SK-N-SH (cell line): Measurements from ENCODE around the gene GSTM2. TPM values are rescaled to one million over a fixed set of nuclear protein-coding genes. Genes with fewer than 3 reads are reported as not detected.
A peak's percentile ranks its signal among the peaks of the same experiment; 100 is the strongest.

Source experiments
- CTCF ChIA-PET: fragments of 300-600, 350-600 bp; formaldehyde crosslinking; extraction: SDS; loops from one replicate; lab custom pipeline; 2021; lab: Yijun Ruan, JAX
- POLR2A ChIA-PET: fragments of 350-600 bp; sonication (Branson Sonifier 250); formaldehyde crosslinking; extraction: SDS; loops from one replicate; lab custom pipeline; 2020; ENCODE audit warnings: antibody characterized with exemption, inconsistent platforms; lab: Yijun Ruan, JAX
- DNase-seq: peaks from one replicate; pipeline ENCODE4 v3.0.0; 2012
- H2AFZ ChIP-seq: fragments of 200-600 bp; sonication (generic); 2 replicates; pipeline ENCODE4 v1.8.1; 2016; ENCODE audit warnings: antibody characterized with exemption, mild to moderate bottlenecking, low read depth
- H3F3A ChIP-seq: fragments of 200-600 bp; sonication (generic); replicated peaks from 2 replicates; pipeline ENCODE3; 2016; ENCODE audit warnings: antibody characterized with exemption, mild to moderate bottlenecking; ENCODE audit not compliant: insufficient read depth
- H3K27ac ChIP-seq, 2 experiments: fragments of 200-500 bp in 1 of 2; fragments of 200-600 bp in 1 of 2; sonication (Bioruptor generic) in 1 of 2; sonication (generic), shearing (Covaris generic) in 1 of 2; 2 replicates each; pipeline versions ENCODE4 v1.5.1 to v1.6.1; 2014 to 2016; ENCODE audit warnings: low read depth in 2 of 2, inconsistent platforms in 1 of 2, low read length in 1 of 2, mild to moderate bottlenecking in 1 of 2, mixed read lengths in 1 of 2
- H3K27me3 ChIP-seq: fragments of 200-600 bp; sonication (generic), shearing (Covaris generic); 2 replicates; pipeline ENCODE4 v1.6.1; 2016; ENCODE audit warnings: mixed run types; ENCODE audit not compliant: insufficient read depth
- H3K36me3 ChIP-seq, 2 experiments: fragments of 200-500 bp in 1 of 2; fragments of 200-600 bp in 1 of 2; sonication (Bioruptor generic) in 1 of 2; sonication (generic) in 1 of 2; replicated peaks in 1 of 2; 2 replicates each; pipeline versions ENCODE3 to v1.5.1; 2014 to 2016; ENCODE audit warnings: low read length in 1 of 2, mild to moderate bottlenecking in 1 of 2; ENCODE audit not compliant: insufficient read depth in 2 of 2, control insufficient read depth in 1 of 2
- H3K4me1 ChIP-seq, 2 experiments: fragments of 200-500 bp in 1 of 2; fragments of 200-600 bp in 1 of 2; sonication (Bioruptor generic) in 1 of 2; sonication (generic), shearing (Covaris generic) in 1 of 2; 2 replicates each; pipeline versions ENCODE4 v1.5.1 to v1.6.1; 2014 to 2016; ENCODE audit warnings: low read depth in 1 of 2, low read length in 1 of 2, mixed run types in 1 of 2; ENCODE audit not compliant: insufficient read depth in 2 of 2, control insufficient read depth in 1 of 2
- H3K4me2 ChIP-seq: fragments of 200-600 bp; sonication (generic), shearing (Covaris generic); 2 replicates; pipeline ENCODE4 v1.6.1; 2017; ENCODE audit warnings: mixed run types
- H3K4me3 ChIP-seq, 2 experiments: fragments of 200-500 bp in 1 of 2; fragments of 200-600 bp in 1 of 2; sonication (Bioruptor generic) in 1 of 2; sonication (generic), shearing (Covaris generic) in 1 of 2; 2 replicates each; pipeline versions ENCODE4 v1.5.1 to v1.8.1; 2014 to 2016; ENCODE audit warnings: low read depth in 2 of 2, inconsistent platforms in 1 of 2, low read length in 1 of 2, mild to moderate bottlenecking in 1 of 2, mixed read lengths in 1 of 2, moderate library complexity in 1 of 2
- H3K79me2 ChIP-seq: fragments of 200-600 bp; sonication (generic); 2 replicates; pipeline ENCODE4 v1.8.1; 2017; ENCODE audit warnings: mild to moderate bottlenecking; ENCODE audit not compliant: insufficient read depth
- H3K9ac ChIP-seq: fragments of 200-600 bp; sonication (generic); 2 replicates; pipeline ENCODE4 v1.6.1; 2017; ENCODE audit warnings: mixed run types
- H3K9me2 ChIP-seq: fragments of 200-600 bp; sonication (generic); 2 replicates; pipeline ENCODE4 v1.6.1; 2017; ENCODE audit warnings: mixed run types
- H3K9me3 ChIP-seq: fragments of 200-600 bp; sonication (generic); 2 replicates; pipeline ENCODE4 v1.6.1; 2017; ENCODE audit warnings: mixed run types, mild to moderate bottlenecking, moderate library complexity
- H4K20me1 ChIP-seq: fragments of 200-600 bp; sonication (generic); 2 replicates; pipeline ENCODE4 v1.6.1; 2017; ENCODE audit warnings: mild to moderate bottlenecking, mixed run types; ENCODE audit not compliant: insufficient read depth
- CHD2 ChIP-seq: fragments of 150-350 bp; IDR thresholded peaks from 2 replicates; pipeline ENCODE4 v1.6.1; 2018; ENCODE audit warnings: low read length; ENCODE audit not compliant: partially characterized antibody
- ELF1 ChIP-seq: IDR thresholded peaks from 2 replicates; pipeline ENCODE4 v1.4.0; 2012
- EP300 ChIP-seq, 2 experiments: IDR thresholded peaks; 2 replicates each; pipeline versions ENCODE4 v1.4.0 to v1.6.1; 2012; ENCODE audit warnings: borderline replicate concordance in 1 of 2, low read depth in 1 of 2, low read length in 1 of 2
- FOSL2 ChIP-seq: IDR thresholded peaks from 2 replicates; pipeline ENCODE4 v1.4.0; 2012; ENCODE audit warnings: low read depth, mild to moderate bottlenecking, moderate library complexity, borderline replicate concordance
- FOXM1 ChIP-seq: IDR thresholded peaks from 2 replicates; pipeline ENCODE4 v1.4.0; 2012; ENCODE audit warnings: low read depth, mild to moderate bottlenecking
- GABPA ChIP-seq: IDR thresholded peaks from 2 replicates; pipeline ENCODE4 v1.4.0; 2012; ENCODE audit warnings: low read depth, mild to moderate bottlenecking
- GATA2 ChIP-seq: sonication (generic); formaldehyde crosslinking; IDR thresholded peaks from 2 replicates; pipeline ENCODE4 v1.5.0; 2020; ENCODE audit warnings: mild to moderate bottlenecking, missing genetic modification reagents
- JUND ChIP-seq: IDR thresholded peaks from 2 replicates; pipeline ENCODE4 v1.4.0; 2012
- NFIC ChIP-seq: IDR thresholded peaks from 2 replicates; pipeline ENCODE4 v1.4.0; 2012; ENCODE audit warnings: borderline replicate concordance
- NRF1 ChIP-seq: IDR thresholded peaks from 2 replicates; pipeline ENCODE4 v1.6.1; 2012; ENCODE audit warnings: low read depth, mild to moderate bottlenecking, low read length
- POLR2AphosphoS5 ChIP-seq: IDR thresholded peaks from 2 replicates; pipeline ENCODE4 v1.6.1; 2012; ENCODE audit warnings: low read depth, low read length
- RAD21 ChIP-seq: IDR thresholded peaks from 2 replicates; pipeline ENCODE4 v1.6.1; 2012; ENCODE audit warnings: mild to moderate bottlenecking, low read length
- RCOR1 ChIP-seq: fragments of 150-350 bp; IDR thresholded peaks from 2 replicates; pipeline ENCODE4 v1.6.1; 2017; ENCODE audit warnings: antibody characterized with exemption, low read length
- RXRA ChIP-seq: IDR thresholded peaks from 2 replicates; pipeline ENCODE4 v1.4.0; 2012; ENCODE audit warnings: low read depth, mild to moderate bottlenecking, borderline replicate concordance
- SMC3 ChIP-seq: IDR thresholded peaks from 2 replicates; pipeline ENCODE4 v1.6.1; 2012; ENCODE audit warnings: low read depth, low read length, improper control_type of control experiment
- TAF1 ChIP-seq: IDR thresholded peaks from 2 replicates; pipeline ENCODE4 v1.6.1; 2012; ENCODE audit warnings: low read depth, mild to moderate bottlenecking, low read length, moderate library complexity, borderline replicate concordance
- TCF12 ChIP-seq: IDR thresholded peaks from 2 replicates; pipeline ENCODE4 v1.4.0; 2012
- YY1 ChIP-seq: IDR thresholded peaks from 2 replicates; pipeline ENCODE4 v1.4.0; 2012; ENCODE audit warnings: low read depth, mild to moderate bottlenecking
- WGBS: methylation state at CpG from one replicate; pipeline ENCODE4 v1.1.6; 2017; ENCODE audit warnings: low lambda C conversion rate; 5-methylcytosine and 5-hydroxymethylcytosine counted together
- polyA plus RNA-seq, 3 experiments: library from polyadenylated mRNA; depleted of rRNA; stranded (reverse); fragments of >200 nt; gene quantifications; 2 replicates each; pipeline ENCODE4 v1.2.3, GENCODE V29; 2012
- TF ChIP-seq, protein P1 (sequence below): IDR thresholded peaks from 2 replicates; pipeline ENCODE4 v1.6.1; 2012; ENCODE audit warnings: mild to moderate bottlenecking, low read depth, low read length, moderate library complexity
- TF ChIP-seq, protein P2 (sequence below): fragments of 150-350 bp; IDR thresholded peaks from 2 replicates; pipeline ENCODE4 v1.6.1; 2017; ENCODE audit warnings: antibody characterized with exemption, low read length, low read depth, borderline replicate concordance
- TF ChIP-seq, protein P3 (sequence below): fragments of 200-600 bp; sonication (generic); IDR thresholded peaks from 2 replicates; pipeline ENCODE4 v1.6.1; 2017; ENCODE audit warnings: antibody characterized with exemption, mild to moderate bottlenecking, moderate library complexity

The GSTM2 gene
- polyA plus RNA-seq, 1 of the 3 experiments (the other 2 are of a cell fraction) = 70.2 TPM

DNA sequence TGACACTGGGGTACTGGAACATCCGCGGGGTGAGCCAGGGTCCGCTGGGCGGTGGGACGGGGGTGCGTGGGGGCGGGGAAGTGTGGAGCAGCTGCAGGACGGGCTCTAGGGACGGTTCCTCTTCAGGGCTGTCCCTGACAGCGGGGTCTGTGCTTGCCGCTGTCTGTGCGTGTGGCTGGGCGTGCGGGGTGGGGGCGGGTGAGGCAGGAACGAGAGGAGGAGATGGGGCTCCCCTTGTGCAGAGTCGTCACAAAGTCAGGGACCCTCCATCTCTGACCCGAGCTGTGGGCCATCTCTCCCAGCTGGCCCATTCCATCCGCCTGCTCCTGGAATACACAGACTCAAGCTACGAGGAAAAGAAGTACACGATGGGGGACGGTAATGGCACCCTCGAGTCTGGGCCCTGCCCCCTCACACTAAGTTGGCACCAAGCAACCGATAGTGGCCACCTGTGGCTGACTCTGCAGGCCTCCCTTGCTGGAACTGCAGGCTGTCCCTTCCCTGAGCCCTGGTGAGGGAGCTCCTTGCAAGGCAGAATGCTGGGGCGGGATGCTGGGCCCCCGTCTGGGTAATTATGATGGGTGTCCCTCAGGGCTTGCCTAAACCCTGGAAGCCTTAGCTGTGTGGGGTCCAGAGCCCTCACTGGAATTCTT lies 392 bp downstream of the GSTM2 start:
- Histone ChIP-seq H3K36me3 (no peaks in the 10 kb centered on the region), H3K4me1 (peaks cover 7% of the 10 kb centered on the region in 2 experiments; a peak in 2 of 4 replicates), H3K9me2 (no peaks in the 10 kb centered on the region), H3K27me3 (no peaks in the 10 kb centered on the region), H3K4me3 (peak overlapping the region; percentile 36 to 61), H2AFZ (peak overlapping the region; percentile 82; the same call in 1 of the 2 replicates), H3F3A (no peaks in the 10 kb centered on the region), H3K4me2 (peak overlapping the region; percentile 92), H3K79me2 (no peaks in the 10 kb centered on the region), H3K27ac (no peak overlapping the region), H4K20me1 (no peaks in the 10 kb centered on the region), H3K9ac (peak overlapping the region; percentile 49), H3K9me3 (no peaks in the 10 kb centered on the region)
- TF ChIP-seq POLR2AphosphoS5 (no peak), TAF1 (0 out of 2 replicates have a peak, but pooled peaks have one; percentile 1)
- ChIA-PET CTCF (interaction anchor here (0.6 to 5.2 kb wide), 6 partner anchors 10 to 1572 kb away, joined by 3 to 27 read pairs (median 6); no protein-coding TSS in a partner anchor), POLR2A (no interaction called here)
- DNase-seq = no peak
- 36% methylated on average over 15 of the region's 26 CpGs for WGBS

DNA sequence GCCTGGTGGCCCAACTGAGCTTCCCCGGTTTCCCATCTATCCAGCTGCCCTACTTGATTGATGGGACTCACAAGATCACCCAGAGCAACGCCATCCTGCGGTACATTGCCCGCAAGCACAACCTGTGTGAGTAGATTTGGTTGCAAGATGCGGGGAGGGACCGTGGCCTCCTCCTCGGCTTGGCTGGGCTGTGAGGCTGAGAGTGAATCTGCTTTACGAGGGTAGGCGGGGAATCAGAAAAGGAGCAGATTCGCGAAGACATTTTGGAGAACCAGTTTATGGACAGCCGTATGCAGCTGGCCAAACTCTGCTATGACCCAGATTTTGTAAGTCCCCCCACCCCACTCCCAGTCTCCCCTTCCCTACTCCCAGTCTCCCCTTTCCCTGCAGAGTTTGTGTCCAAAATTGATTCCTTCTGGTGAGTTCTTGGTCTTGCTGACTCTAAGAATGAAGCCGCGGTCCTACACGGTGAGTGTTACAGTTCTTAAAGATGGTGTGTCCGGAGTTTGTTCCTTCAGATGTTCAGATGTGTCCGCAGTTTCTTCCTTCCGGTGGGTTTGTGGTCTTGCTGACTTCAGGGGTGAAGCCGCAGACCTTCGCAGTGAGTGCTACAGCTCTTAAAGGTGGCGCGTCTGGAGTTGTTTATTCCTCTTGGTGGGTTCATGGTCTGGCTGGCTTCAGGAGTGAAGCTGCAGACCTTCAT lies 1.5 kb downstream of the GSTM2 start:
- H3K9me3 ChIP-seq = no peaks in the 10 kb centered on the region
- no peak overlapping the region for H3K4me2 ChIP-seq
- H3F3A ChIP-seq = no peaks in the 10 kb centered on the region
- WGBS = 96% methylated on average over 21 of the region's 22 CpGs
- H3K4me1 ChIP-seq = peaks cover 0 to 7% of the 10 kb centered on the region in 2 experiments; a peak in 1 of 4 replicates
- no peaks in the 10 kb centered on the region for H3K9me2 ChIP-seq
- no peak overlapping the region for H2AFZ ChIP-seq
- no peak overlapping the region for H3K9ac ChIP-seq
- TF ChIP-seq, protein P1, sequence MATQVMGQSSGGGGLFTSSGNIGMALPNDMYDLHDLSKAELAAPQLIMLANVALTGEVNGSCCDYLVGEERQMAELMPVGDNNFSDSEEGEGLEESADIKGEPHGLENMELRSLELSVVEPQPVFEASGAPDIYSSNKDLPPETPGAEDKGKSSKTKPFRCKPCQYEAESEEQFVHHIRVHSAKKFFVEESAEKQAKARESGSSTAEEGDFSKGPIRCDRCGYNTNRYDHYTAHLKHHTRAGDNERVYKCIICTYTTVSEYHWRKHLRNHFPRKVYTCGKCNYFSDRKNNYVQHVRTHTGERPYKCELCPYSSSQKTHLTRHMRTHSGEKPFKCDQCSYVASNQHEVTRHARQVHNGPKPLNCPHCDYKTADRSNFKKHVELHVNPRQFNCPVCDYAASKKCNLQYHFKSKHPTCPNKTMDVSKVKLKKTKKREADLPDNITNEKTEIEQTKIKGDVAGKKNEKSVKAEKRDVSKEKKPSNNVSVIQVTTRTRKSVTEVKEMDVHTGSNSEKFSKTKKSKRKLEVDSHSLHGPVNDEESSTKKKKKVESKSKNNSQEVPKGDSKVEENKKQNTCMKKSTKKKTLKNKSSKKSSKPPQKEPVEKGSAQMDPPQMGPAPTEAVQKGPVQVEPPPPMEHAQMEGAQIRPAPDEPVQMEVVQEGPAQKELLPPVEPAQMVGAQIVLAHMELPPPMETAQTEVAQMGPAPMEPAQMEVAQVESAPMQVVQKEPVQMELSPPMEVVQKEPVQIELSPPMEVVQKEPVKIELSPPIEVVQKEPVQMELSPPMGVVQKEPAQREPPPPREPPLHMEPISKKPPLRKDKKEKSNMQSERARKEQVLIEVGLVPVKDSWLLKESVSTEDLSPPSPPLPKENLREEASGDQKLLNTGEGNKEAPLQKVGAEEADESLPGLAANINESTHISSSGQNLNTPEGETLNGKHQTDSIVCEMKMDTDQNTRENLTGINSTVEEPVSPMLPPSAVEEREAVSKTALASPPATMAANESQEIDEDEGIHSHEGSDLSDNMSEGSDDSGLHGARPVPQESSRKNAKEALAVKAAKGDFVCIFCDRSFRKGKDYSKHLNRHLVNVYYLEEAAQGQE = no peak
- TF ChIP-seq NRF1 = no peak
- no peak for TF ChIP-seq RAD21
- no peak for TF ChIP-seq TCF12
- no peak for TF ChIP-seq SMC3
- no peak for TF ChIP-seq EP300 (IDR thresholded peaks at IDR 0.05; ENCODE audit: borderline replicate concordance in 1 of 2, low read depth in 1 of 2, low read length in 1 of 2)
- TF ChIP-seq, protein P2, sequence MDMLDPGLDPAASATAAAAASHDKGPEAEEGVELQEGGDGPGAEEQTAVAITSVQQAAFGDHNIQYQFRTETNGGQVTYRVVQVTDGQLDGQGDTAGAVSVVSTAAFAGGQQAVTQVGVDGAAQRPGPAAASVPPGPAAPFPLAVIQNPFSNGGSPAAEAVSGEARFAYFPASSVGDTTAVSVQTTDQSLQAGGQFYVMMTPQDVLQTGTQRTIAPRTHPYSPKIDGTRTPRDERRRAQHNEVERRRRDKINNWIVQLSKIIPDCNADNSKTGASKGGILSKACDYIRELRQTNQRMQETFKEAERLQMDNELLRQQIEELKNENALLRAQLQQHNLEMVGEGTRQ = no peak
- TF ChIP-seq GABPA = no peak
- no peak for TF ChIP-seq RCOR1
- no peak for TF ChIP-seq RXRA
- TF ChIP-seq FOSL2 = no peak
- no peak for TF ChIP-seq GATA2
- no peak for TF ChIP-seq CHD2
- no peak for TF ChIP-seq NFIC
- no peak for TF ChIP-seq YY1
- no peak for TF ChIP-seq FOXM1
- no peak for TF ChIP-seq JUND
- TF ChIP-seq, protein P3, sequence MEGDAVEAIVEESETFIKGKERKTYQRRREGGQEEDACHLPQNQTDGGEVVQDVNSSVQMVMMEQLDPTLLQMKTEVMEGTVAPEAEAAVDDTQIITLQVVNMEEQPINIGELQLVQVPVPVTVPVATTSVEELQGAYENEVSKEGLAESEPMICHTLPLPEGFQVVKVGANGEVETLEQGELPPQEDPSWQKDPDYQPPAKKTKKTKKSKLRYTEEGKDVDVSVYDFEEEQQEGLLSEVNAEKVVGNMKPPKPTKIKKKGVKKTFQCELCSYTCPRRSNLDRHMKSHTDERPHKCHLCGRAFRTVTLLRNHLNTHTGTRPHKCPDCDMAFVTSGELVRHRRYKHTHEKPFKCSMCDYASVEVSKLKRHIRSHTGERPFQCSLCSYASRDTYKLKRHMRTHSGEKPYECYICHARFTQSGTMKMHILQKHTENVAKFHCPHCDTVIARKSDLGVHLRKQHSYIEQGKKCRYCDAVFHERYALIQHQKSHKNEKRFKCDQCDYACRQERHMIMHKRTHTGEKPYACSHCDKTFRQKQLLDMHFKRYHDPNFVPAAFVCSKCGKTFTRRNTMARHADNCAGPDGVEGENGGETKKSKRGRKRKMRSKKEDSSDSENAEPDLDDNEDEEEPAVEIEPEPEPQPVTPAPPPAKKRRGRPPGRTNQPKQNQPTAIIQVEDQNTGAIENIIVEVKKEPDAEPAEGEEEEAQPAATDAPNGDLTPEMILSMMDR = no peak
- TF ChIP-seq ELF1 = no peak
- no peak for DNase-seq
- no peaks in the 10 kb centered on the region for H3K79me2 ChIP-seq
- ChIA-PET POLR2A (no interaction called here), CTCF (interaction anchor here (1.5 to 5.2 kb wide), 4 partner anchors 19 to 315 kb away, joined by 3 to 27 read pairs (median 6); partner anchors contain the start of gene AHCYL1)
- H3K27ac ChIP-seq = no peak overlapping the region
- no peaks in the 10 kb centered on the region for H4K20me1 ChIP-seq
- no peaks in the 10 kb centered on the region for H3K36me3 ChIP-seq
- H3K27me3 ChIP-seq = no peaks in the 10 kb centered on the region
- H3K4me3 ChIP-seq = no peak overlapping the region
